Suppressor macrophage (primary cell): ENCODE data around the gene ARHGAP45.

Source experiments
- DNase-seq, 4 experiments: peaks; one replicate each; pipeline ENCODE4 v3.0.0-alpha.2; 2020 to 2022

Gene ARHGAP45

DNA sequence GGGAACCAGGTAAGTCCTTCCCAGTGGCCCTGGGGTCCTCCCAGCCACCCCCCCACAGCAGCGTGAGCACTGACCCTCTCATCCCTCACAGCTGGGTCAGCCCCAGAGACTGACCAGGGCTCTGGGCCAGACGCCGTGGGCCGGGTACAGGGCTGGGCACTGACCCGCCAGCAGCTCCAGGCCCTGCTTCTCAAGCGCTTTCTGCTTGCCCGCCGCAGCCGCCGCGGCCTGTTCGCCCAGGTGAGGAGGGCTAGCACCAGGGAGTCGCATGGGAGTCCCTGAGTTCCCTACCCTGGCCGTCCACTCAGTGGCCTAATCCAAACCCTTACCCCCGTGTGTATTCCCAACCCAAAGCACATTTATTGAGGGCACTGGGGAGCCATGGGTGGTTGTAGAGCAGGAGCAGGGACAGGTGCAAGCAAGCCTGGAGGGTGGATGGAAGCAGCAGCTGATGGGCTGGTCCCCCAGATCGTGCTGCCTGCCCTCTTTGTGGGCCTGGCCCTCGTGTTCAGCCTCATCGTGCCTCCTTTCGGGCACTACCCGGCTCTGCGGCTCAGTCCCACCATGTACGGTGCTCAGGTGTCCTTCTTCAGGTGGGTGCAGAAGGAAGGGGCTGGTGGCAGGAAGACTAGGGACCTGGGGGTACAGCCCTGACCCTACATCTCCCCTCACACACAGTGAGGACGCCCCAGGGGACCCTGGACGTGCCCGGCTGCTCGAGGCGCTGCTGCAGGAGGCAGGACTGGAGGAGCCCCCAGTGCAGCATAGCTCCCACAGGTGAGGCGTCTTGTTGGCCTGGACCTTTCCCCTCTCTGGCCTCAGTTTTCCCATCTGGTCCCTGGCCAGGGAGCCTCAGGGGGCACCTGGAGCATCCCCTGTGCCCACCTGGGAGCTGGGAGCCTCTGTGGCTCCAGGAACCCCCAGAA is 12.6 kb upstream of the ARHGAP45 start:
- DNase-seq, result no peak

DNA sequence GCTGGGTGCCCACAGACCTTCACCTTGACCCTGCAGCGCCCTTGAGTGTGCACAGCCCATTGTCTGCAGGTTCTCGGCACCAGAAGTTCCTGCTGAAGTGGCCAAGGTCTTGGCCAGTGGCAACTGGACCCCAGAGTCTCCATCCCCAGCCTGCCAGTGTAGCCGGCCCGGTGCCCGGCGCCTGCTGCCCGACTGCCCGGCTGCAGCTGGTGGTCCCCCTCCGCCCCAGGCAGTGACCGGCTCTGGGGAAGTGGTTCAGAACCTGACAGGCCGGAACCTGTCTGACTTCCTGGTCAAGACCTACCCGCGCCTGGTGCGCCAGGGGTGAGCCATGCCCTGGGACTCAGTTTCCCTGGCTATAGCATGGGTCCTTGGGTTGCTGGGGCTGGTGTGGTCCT is 11.9 kb upstream of the ARHGAP45 start:
- DNase-seq, result no peak

DNA sequence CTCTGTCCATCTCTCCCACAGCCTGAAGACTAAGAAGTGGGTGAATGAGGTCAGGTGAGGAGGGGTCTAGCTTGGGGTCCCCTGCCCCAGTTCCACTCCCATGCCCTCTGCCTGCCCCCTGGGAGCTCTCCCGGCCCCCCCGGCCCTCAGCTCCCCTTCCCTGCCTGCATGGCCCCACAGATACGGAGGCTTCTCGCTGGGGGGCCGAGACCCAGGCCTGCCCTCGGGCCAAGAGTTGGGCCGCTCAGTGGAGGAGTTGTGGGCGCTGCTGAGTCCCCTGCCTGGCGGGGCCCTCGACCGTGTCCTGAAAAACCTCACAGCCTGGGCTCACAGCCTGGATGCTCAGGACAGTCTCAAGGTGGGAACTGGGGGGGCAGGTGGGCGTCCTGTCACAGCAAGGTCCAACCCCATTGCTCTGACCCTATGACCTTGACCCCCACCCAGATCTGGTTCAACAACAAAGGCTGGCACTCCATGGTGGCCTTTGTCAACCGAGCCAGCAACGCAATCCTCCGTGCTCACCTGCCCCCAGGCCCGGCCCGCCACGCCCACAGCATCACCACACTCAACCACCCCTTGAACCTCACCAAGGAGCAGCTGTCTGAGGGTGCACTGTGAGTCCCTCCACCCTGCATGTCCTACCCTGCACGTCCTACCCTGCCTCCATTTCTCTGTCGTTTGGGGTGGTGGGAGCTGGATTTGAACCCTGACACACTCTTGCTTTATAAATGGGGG is 10.9 kb upstream of the ARHGAP45 start:
- DNase-seq, result no peak

- peak; percentile 37 to 57 (median 54) for DNase-seq
Measured at GRCh38 chr19:1057176-1057855, 9.7 kb upstream of the ARHGAP45 start.

DNA sequence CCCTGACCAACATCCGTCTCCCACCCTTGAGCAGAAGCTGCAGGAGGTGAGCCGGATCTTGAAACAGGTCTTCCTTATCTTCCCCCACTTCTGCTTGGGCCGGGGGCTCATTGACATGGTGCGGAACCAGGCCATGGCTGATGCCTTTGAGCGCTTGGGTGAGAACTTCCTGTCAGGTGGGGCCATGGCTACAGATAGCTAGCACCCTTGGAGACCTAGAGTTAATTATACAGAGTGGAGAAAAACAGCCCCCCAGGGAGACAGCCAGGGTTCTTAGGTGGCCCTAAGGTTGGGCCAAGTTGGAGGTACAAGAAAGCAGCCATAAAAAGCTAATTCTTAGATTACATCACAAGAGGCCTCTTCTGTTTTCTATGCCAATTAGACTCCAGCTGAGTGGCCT is 8.9 kb upstream of the ARHGAP45 start:
- DNase-seq, result no peak

DNA sequence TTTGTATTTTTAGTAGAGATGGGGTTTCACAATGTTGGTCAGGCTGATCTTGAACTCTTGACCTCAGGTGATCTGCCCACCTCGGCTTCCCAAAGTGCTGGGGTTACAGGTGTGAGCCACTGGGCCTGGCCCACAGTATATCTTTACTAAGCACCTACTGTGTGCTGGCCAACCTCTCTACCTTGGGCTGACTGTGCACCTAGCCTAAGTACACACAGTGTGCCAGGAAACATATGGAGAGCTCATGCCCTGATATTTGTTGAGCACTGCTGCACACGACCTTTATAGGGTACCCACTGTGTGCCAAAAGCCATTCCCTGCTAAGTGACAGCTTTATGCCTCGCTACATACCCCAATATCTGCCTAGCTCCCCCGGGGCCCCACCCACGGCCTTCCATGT is 6.3 kb upstream of the ARHGAP45 start:
- no peak for DNase-seq

- no peak for DNase-seq
Measured at GRCh38 chr19:1061987-1062386, 5.0 kb upstream of the ARHGAP45 start.

- DNase-seq, result no peak
Measured at GRCh38 chr19:1062387-1063029, 4.5 kb upstream of the ARHGAP45 start.

DNA sequence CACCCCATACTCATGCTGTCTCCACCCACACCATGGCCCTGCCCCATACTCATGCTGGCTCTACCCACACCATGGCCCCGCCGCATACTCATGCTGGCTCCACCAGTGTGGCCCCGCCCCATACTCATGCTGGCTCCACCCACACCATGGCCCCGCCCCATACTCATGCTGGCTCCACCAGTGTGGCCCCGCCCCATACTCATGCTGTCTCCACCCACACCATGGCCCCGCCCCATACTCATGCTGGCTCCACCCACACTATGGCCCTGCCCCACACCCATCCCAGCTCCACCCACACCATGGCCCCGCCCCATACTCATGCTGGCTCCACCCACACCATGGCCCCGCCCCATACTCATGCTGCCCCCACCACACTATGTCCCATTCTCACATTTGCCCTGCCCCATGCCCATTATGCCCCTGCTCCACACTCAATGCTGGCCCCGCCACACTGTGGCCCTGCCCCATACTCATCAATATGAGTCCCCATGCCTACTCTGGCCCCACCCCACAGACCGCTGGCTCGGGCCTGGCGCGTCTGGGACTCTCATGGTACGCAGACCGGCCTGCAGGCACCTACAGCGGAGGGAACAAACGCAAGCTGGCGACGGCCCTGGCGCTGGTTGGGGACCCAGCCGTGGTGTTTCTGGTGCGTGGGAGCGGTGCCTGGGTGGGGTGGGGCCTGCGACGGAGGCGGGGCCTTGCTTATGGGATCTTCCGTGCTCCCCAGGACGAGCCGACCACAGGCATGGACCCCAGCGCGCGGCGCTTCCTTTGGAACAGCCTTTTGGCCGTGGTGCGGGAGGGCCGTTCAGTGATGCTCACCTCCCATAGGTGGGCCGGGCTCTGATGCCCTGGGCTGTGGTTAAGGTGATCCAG is 3.7 kb upstream of the ARHGAP45 start:
- peak; percentile 41 to 73 (median 62) for DNase-seq

- no peak for DNase-seq
Measured at GRCh38 chr19:1063909-1064660, 2.9 kb upstream of the ARHGAP45 start.

- peak; percentile 83 to 92 (median 88) for DNase-seq
Measured at GRCh38 chr19:1064661-1065605, 2.0 kb upstream of the ARHGAP45 start.

GRCh38 chr19:1065606-1066109 is 1.3 kb upstream of the ARHGAP45 start:
- DNase-seq, result no peak

GRCh38 chr19:1066251-1066747 is 668 bp upstream of the ARHGAP45 start:
- no peak for DNase-seq

DNA sequence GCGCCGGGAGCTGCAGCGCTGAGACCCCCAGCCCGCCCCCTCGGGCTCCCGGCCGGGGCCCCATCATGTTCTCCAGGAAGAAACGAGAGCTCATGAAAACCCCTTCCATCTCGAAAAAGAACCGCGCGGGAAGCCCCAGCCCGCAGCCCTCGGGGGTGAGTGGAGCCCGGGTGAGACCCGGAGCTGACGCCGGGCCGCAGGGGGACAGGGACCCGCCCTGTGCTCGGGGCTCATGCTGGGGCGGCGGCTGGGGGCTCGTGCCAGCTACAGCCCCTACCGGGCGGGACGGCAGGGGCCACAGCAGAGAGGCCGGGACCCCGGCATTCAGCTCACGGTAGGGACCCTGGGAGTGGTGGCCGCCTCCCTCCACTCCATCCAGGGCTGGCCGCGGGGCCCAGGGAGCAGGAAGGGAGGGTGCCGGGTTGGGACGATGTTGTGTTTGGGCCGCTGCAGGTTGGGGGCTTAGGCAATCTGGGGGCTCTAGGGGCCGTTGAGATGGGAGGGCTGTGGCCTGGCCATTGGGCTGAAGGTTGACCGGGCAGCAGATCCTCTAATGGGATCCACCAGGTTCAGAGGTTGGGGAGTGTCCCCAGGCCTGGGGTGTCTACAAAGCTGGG is 482 bp downstream of the ARHGAP45 start:
- DNase-seq, result peak in 1 of 4 experiments; percentile 21

DNA sequence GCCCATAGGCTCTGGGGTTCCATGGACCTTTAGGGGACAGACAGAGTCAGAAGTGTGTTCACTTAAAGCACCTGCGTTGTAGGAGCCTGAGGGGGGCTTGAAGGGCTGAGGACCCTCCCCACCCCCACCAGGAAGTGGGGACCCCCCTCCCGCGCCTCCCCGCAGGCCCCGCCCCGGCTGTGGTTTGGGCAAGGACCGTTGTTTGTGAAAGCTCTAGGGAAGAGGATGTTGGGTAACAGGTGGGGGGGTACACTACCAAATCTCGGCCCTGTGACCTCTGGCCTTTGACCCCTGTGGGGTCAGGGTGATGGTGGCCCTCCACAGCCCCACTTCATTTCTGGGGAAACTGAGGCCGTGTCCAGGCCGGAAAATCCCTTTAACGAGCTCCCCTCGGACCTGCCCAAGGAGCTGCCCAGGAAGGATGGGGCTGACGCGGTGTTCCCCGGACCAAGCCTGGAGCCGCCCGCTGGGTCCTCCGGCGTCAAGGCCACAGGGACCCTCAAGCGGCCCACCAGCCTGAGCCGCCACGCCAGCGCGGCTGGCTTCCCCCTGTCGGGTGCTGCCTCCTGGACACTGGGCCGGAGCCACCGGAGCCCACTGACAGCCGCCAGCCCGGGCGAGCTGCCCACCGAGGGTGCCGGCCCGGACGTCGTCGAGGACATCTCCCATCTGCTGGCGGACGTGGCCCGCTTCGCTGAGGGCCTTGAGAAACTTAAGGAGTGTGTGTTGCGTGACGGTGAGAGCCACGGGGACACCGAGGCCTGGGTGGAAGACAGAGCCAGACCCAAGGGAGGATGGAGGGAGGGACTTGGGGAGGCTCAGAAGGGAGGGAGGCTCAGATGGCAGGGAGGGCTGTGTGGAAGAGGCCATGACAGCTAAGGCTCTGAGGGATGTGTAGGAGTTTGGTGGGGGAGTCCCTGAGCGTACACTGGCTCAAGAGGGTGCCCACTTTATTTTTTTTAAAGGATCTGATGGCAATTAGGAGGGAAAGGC is 1.3 kb downstream of the ARHGAP45 start:
- peak; percentile 62 to 86 (median 80) for DNase-seq

DNA sequence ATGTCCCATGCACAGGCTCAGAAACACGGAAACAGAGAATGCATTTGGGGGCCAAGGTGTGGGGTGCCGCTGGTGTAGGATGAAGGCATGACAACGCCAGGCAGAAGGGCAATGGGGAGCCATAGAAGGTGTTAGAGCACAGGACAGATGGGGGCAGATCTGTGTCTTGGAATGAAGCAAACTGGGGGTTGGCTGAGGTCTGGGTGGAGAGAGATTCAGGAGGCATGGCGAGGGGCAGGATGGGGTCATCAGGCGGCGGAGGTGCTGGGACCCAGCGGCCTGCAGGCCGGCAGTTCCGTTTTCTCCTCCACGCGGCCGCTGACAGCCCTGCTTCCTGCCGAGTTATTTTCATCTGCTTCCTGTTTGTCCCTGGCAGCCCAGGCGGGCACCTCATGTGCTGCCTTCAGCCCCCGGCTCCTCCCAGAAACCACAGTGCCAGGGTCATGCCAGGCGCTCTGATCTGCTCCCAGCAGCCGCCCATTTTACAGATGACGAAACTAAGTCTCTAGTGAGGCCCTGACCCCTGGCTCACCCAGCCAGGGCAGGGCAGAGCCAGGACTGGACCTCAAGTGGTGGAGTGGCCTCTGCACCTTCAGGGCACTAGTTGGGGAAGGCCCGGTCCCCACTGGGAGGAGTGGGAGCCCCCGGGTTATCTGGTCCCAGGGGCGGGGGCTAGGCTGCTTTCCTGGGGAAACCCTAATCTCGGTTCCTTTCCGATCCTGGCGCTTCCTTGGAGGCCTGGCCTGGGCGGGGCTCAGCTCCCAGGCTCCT is 2.2 kb downstream of the ARHGAP45 start:
- peak; percentile 96 to 98 (median 97) for DNase-seq

GRCh38 chr19:1070576-1070930 is 3.6 kb downstream of the ARHGAP45 start:
- no peak for DNase-seq
